ENCODE measurements around the gene MICALL2.

DNA sequence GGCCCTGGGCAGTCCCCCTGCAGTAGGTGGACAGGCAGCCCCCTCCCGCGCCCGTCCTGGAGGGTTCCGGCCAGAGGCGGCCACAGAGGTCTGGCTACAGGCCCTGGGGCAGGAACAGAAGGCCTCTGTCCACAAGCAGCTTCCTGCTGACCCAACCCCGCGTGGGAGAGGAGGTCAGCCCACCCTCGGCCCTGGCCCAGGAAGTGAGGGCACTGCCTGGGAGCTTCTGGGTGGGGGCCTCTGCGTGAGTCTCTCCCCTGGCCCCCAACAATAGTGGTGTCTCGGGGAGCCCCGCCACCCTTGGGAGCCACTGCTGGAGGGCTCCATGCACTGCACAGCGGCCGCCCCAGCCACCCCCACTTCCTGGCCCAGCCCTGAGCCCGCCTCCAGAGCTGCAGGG lies 4.7 kb downstream of the MICALL2 start:
- TF ChIP-seq POLR2AphosphoS5 (IDR thresholded peaks at IDR 0.05; ENCODE audit: borderline replicate concordance, low read depth, low read length), result no peak
- TF ChIP-seq EZH2 (IDR thresholded peaks at IDR 0.05), result no peak
- TF ChIP-seq FOXP2 (optimal IDR thresholded peaks at IDR 0.05; ENCODE audit: control extremely low read depth, extremely low read length, insufficient read depth), result no peak

Data from SK-N-MC (cell line).